ENCODE measurements around the gene HOXC10. TPM values are rescaled to one million over a fixed set of nuclear protein-coding genes. Genes with fewer than 3 reads are reported as not detected.

Gene HOXC10
- 0.95 to 0.97 TPM (median 0.96 TPM) in 3 replicates for total RNA-seq

DNA sequence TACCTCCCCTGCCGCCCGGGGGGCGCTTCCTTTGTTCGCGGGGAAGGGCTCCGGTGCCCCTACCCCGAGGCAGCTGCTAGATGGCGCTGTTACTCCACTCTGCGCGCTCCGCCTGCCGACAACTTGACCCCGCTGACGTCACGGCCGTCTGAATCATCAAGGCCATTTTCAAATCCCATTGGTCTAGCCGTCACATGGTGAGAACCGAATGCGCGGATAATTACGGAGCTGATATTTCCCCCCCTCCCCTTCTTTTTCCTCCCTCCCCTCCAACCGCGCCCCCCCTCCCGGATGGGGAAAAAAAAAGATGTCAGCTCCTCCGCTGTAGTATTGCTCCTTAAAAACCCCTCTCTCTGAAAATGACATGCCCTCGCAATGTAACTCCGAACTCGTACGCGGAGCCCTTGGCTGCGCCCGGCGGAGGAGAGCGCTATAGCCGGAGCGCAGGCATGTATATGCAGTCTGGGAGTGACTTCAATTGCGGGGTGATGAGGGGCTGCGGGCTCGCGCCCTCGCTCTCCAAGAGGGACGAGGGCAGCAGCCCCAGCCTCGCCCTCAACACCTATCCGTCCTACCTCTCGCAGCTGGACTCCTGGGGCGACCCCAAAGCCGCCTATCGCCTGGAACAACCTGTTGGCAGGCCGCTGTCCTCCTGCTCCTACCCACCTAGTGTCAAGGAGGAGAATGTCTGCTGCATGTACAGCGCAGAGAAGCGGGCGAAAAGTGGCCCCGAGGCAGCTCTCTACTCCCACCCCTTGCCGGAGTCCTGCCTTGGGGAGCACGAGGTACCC lies at the start of gene HOXC10:
Gene HOXC10, plus strand, starts transcription at position 246 of the 791 bp plus-strand sequence. Its CDS starts 114 bp downstream, at position 360.
- Mint-ChIP-seq H3K27ac (peak within 1 kb of the TSS; percentile 59), H3K4me3 (peak within 1 kb of the TSS; percentile 52), H3K4me1 (peaks cover 19% of the 10 kb centered on the region)

DNA sequence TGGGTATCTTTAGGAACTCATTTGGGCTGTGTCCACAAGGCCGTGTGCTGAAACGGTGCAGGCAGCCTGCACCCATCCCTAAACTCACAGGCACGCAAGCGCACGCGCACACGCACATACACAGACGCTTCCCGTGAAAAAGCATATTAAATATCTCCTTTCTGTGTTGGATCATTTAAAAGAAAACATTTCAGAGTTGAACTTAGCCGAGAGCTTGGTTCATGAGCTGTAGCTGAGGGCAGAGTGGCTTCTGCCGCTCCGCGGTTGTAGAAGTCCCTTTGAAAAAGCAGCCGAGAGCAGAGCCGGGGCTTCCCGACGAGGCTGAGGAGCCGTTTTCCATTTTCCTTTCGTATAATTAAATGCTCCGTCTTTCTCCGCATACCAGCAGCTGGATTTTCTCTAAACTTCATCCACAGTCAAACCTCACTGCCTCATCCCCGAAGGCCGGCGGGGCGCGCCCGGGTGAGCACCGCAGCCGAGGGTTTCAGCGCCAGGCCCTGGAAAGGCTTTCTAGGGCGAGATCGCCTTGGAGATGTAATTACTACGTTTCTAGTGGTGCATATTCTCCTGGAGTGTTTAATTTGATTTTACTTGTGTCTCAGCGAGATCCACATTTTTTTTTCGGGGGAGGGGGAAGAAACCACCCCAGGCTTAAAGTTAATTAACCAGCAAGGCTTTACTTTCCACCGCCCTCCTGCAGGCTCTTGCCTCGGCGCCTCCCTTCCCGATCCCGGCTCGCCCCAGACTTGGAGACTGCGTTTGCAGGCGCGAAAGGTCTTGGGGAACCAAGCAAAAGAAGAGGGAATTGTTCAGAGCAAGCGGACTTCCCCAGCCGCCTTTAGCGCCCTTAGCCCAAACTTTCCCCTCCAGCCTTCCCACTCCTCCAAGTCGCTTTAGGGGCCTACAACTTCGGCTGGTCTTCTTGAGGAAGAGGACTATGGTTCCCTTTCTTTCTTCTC lies 49.3 kb upstream of the HOXC10 start:
- Mint-ChIP-seq H3K27me3 (ENCODE audit: low read depth) (peaks cover 97% of the 10 kb centered on the region), H3K9me3 (no peaks in the 10 kb centered on the region), H3K36me3 (no peaks in the 10 kb centered on the region), H3K4me3 (peak overlapping the region; percentile 51), H3K27ac (no peak overlapping the region), H3K4me1 (peaks cover 14% of the 10 kb centered on the region)
- TF ChIP-seq, protein P1, sequence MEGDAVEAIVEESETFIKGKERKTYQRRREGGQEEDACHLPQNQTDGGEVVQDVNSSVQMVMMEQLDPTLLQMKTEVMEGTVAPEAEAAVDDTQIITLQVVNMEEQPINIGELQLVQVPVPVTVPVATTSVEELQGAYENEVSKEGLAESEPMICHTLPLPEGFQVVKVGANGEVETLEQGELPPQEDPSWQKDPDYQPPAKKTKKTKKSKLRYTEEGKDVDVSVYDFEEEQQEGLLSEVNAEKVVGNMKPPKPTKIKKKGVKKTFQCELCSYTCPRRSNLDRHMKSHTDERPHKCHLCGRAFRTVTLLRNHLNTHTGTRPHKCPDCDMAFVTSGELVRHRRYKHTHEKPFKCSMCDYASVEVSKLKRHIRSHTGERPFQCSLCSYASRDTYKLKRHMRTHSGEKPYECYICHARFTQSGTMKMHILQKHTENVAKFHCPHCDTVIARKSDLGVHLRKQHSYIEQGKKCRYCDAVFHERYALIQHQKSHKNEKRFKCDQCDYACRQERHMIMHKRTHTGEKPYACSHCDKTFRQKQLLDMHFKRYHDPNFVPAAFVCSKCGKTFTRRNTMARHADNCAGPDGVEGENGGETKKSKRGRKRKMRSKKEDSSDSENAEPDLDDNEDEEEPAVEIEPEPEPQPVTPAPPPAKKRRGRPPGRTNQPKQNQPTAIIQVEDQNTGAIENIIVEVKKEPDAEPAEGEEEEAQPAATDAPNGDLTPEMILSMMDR (IDR thresholded peaks at IDR 0.05; ENCODE audit: unreplicated experiment): no peak
- no peak for DNase-seq (ENCODE audit: low spot score in 2 of 2, unreplicated experiment in 2 of 2)

More for the DNA sequence above, at the start of gene HOXC10:
- peaks cover 100% of the 10 kb centered on the region for H3K27me3 Mint-ChIP-seq (ENCODE audit: low read depth)
- H3K36me3 Mint-ChIP-seq: peaks cover 3% of the 10 kb centered on the region
- H3K9me3 Mint-ChIP-seq: no peaks in the 10 kb centered on the region
- peak; percentile 89 to 93 for DNase-seq (ENCODE audit: low spot score in 2 of 2, unreplicated experiment in 2 of 2)
- TF ChIP-seq, protein P1 (IDR thresholded peaks at IDR 0.05; ENCODE audit: unreplicated experiment): peak; percentile 74

DNA sequence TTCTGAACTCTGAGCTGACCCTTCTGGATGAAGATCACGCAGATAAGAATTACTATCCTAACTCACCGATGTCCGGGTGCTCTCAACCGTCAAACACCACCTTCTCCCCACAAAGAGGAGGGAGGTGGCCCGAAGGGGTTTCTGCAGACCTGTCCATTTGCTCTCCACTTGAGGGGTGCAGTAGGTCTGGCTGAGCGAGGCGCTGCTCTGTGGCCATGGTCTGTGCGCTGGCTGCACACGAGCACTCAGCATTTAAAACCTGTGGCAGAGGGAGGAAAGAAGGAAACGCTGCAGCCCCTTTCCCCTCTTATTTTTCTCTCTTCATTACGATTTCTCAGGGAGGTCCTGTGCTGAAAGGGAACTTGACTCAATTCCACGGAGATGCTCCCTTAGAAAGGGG lies 47.8 kb upstream of the HOXC10 start:
- no peaks in the 10 kb centered on the region for H3K36me3 Mint-ChIP-seq
- no peak for DNase-seq (ENCODE audit: low spot score in 2 of 2, unreplicated experiment in 2 of 2)
- no peak overlapping the region for H3K4me3 Mint-ChIP-seq
- H3K27ac Mint-ChIP-seq: no peak overlapping the region
- no peaks in the 10 kb centered on the region for H3K9me3 Mint-ChIP-seq
- peaks cover 14% of the 10 kb centered on the region for H3K4me1 Mint-ChIP-seq
- TF ChIP-seq, protein P1 (IDR thresholded peaks at IDR 0.05; ENCODE audit: unreplicated experiment): no peak
- H3K27me3 Mint-ChIP-seq (ENCODE audit: low read depth): peaks cover 95% of the 10 kb centered on the region

DNA sequence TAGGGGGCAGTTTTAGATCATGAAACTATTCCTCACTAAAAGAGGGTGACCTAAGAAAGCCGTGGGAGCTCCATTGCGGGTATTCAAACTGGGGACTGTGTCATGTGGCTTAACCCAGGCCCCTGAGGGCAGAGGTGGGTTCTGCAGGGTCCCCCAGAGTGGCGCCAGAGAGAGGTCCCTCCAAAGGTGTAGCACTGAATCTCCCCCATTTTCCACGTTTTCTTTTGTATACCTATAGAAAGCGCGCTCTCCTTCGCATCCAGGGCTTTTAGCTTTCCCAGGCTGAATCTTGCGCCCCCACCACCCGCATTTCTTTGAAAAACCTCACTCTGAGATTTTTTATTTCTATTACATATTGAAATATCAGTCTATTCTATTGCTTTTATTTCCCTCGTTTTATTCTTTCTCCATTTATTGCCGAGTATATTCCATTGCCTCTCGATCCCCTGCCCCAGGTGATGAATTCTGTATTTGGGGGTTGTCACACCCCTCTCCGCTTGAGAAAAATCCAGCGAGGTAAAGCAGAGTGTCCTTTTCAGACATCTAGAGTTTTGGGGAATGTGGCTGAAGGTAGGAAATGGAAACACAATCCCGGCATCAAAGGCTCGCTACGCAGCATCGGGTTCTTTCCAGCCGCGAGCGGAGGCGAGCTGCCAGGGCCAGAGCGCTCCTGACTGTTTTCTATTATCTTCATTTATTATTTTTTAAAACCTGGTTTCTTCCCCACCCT lies 47.2 kb upstream of the HOXC10 start:
- H3K27ac Mint-ChIP-seq: no peak overlapping the region
- no peaks in the 10 kb centered on the region for H3K9me3 Mint-ChIP-seq
- H3K4me3 Mint-ChIP-seq: peak overlapping the region; percentile 59
- peaks cover 14% of the 10 kb centered on the region for H3K4me1 Mint-ChIP-seq
- H3K27me3 Mint-ChIP-seq (ENCODE audit: low read depth): peaks cover 95% of the 10 kb centered on the region
- TF ChIP-seq, protein P1 (IDR thresholded peaks at IDR 0.05; ENCODE audit: unreplicated experiment): no peak
- DNase-seq (ENCODE audit: low spot score in 2 of 2, unreplicated experiment in 2 of 2): no peak
- no peaks in the 10 kb centered on the region for H3K36me3 Mint-ChIP-seq

Measured in mesothelial cell of epicardium (in vitro differentiated cells).